HG03064 (cell line): ENCODE measurements around the gene GPR137.
"Not testable (repeated sequence)": the region's sequence is repeated elsewhere in the genome, so short reads cannot be mapped to it uniquely, and the experiment has no call there.

ENCODE experiments used
- ATAC-seq: cut with Tn5 transposase; IDR thresholded peaks from one replicate; pipeline ENCODE4 v1.9.1; 2021; ENCODE audit warnings: low read depth; ENCODE audit not compliant: unreplicated experiment

Gene GPR137

GRCh38 chr11:64298966-64299846, 13.6 kb downstream of the GPR137 start:
- no peak for ATAC-seq

GRCh38 chr11:64299847-64300648, 14.4 kb downstream of the GPR137 start, which contains the start of gene CATSPERZ:
Gene CATSPERZ, plus strand, starts transcription at chr11:64300358. Its CDS starts 53 bp downstream, at chr11:64300411.
- no peak for ATAC-seq

GRCh38 chr11:64303109-64304031, 17.7 kb downstream of the GPR137 start:
- no peak for ATAC-seq

GRCh38 chr11:64304032-64304315, 18.3 kb downstream of the GPR137 start:
- ATAC-seq, result no peak

GRCh38 chr11:64304316-64305072, 18.8 kb downstream of the GPR137 start:
- ATAC-seq, result peak; percentile 28

- ATAC-seq, result peak; percentile 62
These were observed 19.5 kb downstream of the GPR137 start, which contains the start of gene ESRRA for GRCh38 chr11:64305075-64305690. Gene ESRRA, plus strand, starts transcription at chr11:64305524. Its CDS starts 1,656 bp downstream, at chr11:64307180.

GRCh38 chr11:64305691-64306562, 20.3 kb downstream of the GPR137 start:
- peak; percentile 17 for ATAC-seq

- ATAC-seq, result no peak
These were observed 20.9 kb downstream of the GPR137 start for GRCh38 chr11:64306563-64306875.

- ATAC-seq, result no peak
These were observed 21.4 kb downstream of the GPR137 start for GRCh38 chr11:64306876-64307622.

GRCh38 chr11:64307795-64308194, 22.1 kb downstream of the GPR137 start:
- not testable (repeated sequence) for ATAC-seq

GRCh38 chr11:64312947-64313346, 27.3 kb downstream of the GPR137 start:
- ATAC-seq, result no peak

GRCh38 chr11:64313491-64314145, 28.0 kb downstream of the GPR137 start:
- no peak for ATAC-seq

GRCh38 chr11:64314146-64314804, 28.6 kb downstream of the GPR137 start:
- ATAC-seq, result no peak

- ATAC-seq, result no peak
These were observed 29.3 kb downstream of the GPR137 start for GRCh38 chr11:64314805-64315561.

- not testable (repeated sequence) for ATAC-seq
These were observed 30.2 kb downstream of the GPR137 start for GRCh38 chr11:64315667-64316526.
